ENCODE results near the gene SLIT1.
"Not testable (repeated sequence)": the region's sequence is repeated elsewhere in the genome, so short reads cannot be mapped to it uniquely, and the experiment has no call there.

SLIT1 gene

DNA sequence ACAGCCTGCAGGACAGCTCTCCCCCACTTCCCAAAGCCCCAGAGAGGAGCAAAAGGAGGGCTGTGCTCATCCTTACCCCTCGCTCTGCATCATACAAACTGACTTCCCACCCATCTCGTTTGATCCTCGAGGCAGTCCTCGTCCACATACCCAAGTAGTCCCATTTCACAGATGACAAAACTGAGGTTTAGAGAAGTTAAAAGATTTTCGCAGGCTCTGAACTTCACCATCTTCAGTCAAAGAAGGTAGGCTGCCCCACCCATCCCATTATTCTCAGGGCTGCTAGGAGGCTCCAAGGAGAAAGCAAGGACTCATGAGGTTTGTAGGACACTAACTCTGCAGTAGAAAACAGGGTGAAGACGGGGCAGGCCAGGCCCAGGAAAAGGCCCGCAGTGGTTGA lies 147.1 kb downstream of the SLIT1 start:
- DNase-seq, result no peak

DNA sequence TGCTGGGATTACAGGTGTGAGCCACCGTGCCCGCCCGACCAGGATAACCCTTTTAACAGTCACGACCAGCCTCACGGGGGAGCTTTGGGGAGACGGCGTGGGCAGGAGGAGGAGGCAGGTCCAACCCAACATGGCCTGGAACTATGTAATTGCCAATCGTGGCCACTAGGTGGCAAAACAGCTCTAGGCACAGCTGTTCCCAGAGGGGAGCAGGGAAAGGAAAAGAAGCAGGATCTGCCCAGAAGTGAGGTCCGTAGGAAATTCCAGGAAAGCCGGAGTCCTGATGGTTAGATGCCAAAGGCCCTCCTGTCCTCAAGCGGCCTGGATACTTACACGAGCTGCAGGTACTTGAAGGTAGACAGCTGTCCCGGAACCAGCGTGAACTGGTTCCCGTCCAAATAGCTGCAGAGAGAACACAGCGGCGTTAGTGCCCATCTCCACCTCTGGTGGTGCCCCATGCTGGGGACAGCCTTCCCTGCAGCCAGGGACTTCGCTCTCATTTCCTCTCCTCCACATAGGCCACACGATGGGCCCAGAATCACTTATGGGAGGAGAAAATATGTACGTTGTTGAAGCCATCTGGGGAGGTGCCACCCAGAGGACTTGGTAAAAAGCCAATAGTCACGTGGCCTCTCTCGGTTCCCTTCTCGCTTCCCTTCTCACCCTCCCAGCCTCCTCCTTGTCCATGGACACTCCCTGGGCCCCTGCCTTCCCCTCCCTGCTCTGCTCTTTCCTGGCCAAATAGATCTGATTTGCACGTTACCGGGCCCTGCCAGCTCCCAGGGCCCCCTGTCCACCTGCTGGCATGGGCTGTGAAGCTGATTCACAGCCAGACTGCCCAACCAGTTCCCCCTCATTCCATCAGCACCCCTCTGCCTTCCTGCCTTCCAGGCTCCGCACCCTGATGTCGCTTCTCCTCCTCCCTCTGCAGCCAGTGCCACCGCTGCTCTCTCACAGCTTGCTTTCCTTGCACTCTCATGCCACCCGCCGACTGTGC lies 148.1 kb downstream of the SLIT1 start:
- peak; percentile 63 for DNase-seq

- DNase-seq, result no peak
These were observed 150.6 kb downstream of the SLIT1 start for GRCh38 chr10:97034958-97035769.

DNA sequence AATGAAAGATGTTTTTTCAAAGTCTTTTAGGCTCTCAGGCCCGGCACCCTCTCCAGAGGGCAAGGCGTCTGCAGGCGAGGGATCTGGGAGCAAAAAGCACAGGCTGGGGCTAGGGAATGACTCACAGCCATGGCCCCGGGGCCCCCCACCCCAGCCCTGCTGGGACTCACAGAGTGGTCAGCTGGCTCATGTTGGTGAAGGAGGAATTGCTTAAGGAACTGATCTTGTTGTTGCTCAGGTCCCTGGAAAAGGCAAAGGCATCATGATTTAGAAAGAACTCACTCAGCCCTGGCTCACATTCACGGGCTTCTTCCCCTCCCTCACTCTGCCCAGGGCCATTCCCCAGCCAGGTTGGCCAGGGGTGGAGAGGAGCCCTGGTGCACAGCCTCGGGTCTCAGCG lies 151.5 kb downstream of the SLIT1 start:
- DNase-seq, result no peak

DNA sequence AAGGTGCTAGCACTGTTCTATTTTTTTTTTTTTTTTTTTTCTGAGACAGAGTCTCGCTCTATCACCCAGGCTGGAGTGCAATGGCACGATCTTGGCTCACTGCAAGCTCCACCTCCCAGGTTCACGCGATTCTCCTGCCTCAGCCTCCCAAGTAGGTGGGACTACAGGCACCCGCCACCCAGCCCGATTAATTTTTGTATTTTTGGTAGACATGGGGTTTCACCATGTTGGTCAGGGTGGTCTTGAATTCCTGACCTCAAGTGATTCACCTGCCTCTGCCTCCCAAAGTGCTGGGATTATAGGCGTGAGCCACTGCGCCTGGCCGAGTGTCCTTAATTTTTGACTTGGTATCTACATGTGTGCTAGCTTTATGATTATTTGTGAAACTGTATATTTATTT lies 151.9 kb downstream of the SLIT1 start:
- not testable (repeated sequence) for DNase-seq

- no peak for DNase-seq
These were observed 153.1 kb downstream of the SLIT1 start for GRCh38 chr10:97032624-97033023.

GRCh38 chr10:97031459-97031858 lies 154.3 kb downstream of the SLIT1 start:
- no peak for DNase-seq

DNA sequence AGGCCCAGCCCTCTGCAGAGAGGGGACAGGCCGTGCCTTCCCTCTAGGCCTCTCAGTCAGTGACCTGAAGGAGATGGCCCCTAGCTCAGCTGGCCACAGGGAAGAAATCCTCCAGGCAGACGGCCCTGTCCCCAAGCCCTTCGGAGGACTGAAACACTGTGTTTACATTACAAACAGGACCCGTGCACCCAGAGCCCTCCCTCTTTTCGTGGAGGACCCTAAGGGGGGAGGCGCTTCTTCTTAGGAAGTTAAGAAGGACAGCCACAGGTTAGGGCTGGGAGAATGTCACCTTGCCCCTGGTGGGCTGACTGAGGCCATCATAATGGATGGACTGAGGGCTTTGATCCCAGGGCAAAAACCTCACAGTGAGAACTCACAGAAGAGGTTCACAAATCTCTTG lies 154.9 kb downstream of the SLIT1 start:
- no peak for DNase-seq

- no peak for DNase-seq
These were observed 156.5 kb downstream of the SLIT1 start for GRCh38 chr10:97029271-97029670.

DNA sequence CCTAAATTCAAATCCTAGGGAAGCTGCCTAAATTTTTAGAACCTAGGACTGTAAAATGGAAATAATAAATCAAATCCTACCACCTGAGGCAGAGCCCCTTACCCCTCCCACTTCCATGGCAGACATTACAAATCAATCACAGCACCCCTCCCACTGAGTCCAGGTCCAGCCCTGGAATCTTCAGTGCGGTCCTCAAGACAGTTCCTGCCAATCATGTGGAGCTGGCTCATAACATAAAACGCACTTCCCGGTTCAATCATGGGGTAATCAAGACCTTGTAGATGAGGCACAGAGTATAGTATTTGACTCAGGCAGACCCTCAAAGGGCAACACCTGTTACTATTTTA lies 157.0 kb downstream of the SLIT1 start:
- DNase-seq, result no peak

DNA sequence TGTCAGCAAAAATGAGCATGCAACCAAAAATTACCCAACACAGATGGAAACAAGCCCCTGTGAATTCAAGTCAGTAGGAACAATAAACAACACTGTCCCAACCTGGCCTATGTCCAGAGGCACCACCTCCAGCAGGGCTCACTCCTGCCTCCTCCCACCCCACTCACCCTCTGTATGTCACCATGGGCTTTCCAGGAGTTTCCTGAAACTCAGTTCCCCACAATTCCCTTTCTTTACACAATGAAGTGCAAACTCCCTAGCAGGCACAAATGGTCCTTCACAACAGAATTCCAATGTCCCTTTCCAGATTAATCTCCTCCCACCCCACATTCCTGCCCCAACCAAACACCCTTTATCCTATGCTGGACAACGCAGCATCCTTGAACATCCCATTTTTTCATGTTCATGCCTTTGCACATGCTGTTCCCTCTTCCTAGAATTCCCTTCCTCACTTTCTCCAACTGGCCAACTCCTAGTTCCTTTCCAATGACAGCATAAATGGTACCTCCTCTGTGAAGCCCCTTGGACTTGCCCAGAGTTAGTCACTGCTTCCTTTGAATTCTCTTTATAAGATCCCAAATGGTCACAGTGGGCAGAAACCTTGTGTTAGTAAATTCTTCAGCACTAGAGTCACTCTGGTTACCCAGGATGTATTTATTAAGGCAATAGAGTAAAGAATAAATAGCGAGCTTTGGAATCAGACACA lies 157.5 kb downstream of the SLIT1 start:
- DNase-seq, result no peak

DNA sequence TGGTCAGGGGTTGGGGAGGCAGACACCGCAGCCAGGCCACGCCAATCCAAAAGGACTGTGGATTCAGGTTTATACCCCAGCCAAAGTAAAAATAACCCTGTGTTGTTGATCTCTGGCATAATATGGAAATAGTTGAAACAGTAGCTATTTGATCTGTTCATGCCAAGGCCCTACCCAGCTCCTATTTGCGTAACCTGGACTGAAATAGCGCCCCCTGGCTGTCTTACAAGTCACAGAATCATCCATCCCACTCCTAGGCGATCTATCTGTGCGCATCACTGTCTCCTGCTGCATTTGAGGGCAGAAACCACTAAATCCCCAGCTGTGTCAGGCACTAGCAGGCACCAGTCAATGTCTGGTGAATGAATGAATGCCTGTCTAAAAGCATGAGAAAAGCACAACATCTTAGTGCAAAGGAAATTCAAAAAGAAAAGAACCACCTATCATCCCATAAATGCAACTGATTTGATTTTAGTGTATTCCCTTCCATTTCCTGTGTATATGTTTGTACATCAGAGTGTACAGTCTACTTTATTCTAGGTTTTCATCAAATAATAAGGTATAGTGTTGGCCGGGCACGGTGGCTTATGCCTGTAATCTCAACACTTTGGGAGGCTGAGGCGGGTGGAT lies 160.0 kb downstream of the SLIT1 start:
- peak; percentile 7 for DNase-seq

DNA sequence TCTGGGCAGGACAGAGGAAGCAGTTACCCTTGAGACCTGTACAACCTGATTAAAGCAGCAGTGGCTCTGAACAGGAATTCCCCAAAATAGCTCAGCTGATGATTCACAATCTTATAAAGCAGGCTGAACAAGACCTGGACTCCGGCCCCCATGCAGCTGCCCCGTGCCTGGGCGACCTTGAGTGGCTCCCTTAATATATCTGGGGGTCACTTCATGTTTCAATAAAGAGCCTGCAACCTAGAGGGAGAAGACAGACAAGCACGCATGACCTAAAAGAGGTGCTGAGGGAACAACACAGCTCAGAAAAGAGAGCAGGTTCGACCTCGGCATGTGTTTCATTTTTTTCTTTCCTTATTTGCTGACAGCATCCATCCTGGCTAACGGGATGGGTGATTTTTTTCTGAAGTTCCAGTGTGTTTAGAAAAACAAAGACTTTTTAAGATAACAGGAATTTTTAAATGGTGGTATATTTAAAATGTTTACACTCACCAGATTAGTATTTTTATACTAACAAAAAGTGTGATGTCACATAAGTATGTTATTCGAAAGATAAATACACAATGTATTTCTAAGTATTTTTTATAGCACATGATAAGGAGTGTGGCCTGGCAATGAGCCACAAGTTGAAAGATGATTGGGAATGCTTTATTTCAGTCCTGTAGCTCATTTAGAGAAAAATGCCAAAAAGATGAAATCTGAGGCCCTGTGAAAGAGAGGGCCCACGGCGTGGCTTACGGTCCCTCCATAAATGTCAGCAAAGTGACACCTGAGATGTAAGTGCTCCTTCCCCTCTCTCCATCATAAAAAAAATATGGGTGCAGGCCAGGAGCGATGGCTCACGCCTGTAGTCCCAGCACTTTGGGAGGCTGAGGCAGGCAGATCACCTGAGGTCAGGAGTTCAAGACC lies 161.3 kb downstream of the SLIT1 start:
- DNase-seq, result no peak

DNA sequence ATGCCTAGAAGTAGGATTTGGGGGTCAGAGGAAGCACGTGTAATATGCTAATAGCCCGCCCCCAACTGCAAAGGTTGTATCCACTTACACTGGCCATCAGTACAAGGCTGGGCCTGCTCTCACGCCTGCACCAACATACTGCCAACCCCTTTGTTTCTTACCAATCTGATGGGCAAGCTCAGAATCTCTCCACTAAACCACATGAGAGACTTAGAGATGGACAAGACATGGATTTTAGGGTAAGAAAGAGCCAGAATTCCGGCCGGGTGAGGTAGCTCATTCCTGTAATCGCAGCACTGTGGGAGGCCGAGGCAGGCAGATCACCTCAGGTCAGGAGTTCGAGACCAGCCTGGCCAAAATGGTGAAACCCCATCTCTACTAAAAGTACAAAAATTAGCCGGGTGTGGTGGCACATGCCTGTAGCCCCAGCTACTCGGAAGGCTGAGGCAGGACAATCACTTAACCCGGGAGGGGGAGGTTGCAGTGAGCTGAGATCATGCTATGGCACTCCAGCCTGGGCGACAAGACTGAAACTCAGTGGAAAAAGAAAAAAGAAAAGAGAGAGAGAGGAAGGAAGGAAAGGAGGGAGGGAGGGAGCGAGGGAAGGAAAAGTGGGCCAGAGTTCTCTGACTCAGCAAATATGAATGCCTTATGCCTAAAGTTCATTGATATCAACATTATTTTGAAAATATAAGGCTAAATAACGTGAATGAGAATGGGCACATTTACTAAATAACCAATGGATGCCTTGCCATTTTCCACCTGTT lies 162.2 kb downstream of the SLIT1 start:
- no peak for DNase-seq

DNA sequence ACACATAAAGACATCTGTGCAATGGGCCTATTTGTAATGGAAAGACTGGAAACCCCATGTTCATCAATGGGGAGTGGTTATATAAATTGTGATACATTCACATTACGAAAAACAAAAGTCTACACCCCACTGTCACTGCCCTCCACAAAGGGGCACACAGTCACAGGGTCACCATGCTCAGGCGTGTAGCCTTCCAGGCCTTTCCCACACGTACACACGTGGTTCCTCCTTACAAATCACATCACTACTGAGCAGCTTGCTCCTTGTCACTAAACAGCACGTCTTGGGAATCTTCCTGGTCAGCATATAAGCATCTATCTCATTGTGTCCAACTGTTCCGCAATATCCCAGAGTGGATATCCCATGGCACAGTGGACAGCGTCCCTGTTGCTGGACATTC lies 163.1 kb downstream of the SLIT1 start:
- DNase-seq, result no peak

- no peak for DNase-seq
These were observed 165.0 kb downstream of the SLIT1 start for GRCh38 chr10:97020452-97021400.

DNA sequence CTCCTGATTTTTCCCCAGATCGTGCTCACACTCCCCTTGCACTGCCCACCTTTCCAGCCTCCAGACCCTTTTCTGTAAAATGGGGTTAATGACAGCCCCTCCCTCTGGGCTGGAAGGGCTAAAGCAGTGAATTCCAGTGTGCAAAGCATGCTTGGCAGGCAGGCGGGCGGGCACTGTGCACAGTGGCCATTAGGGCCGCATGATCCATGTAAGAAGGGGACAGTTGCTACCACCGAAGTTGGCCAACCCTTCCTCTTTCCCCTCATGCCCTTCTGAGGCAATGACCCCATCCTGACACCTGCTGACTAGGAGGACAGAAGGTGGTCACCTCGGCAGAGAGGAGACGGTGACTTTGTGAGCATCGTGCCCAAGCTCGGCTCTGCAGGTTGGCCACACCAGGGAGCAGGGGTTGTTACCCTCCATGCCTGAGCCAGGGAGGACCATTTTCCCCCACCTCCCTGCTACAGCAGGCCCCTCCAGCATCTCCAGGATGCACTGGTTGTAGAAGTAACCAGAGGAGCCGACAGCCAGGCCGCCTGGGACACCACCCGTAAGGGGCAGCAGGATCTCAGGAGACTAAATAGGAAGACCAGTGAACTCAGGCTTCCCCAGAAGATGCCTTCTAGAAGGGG lies 166.4 kb downstream of the SLIT1 start:
- no peak for DNase-seq

DNA sequence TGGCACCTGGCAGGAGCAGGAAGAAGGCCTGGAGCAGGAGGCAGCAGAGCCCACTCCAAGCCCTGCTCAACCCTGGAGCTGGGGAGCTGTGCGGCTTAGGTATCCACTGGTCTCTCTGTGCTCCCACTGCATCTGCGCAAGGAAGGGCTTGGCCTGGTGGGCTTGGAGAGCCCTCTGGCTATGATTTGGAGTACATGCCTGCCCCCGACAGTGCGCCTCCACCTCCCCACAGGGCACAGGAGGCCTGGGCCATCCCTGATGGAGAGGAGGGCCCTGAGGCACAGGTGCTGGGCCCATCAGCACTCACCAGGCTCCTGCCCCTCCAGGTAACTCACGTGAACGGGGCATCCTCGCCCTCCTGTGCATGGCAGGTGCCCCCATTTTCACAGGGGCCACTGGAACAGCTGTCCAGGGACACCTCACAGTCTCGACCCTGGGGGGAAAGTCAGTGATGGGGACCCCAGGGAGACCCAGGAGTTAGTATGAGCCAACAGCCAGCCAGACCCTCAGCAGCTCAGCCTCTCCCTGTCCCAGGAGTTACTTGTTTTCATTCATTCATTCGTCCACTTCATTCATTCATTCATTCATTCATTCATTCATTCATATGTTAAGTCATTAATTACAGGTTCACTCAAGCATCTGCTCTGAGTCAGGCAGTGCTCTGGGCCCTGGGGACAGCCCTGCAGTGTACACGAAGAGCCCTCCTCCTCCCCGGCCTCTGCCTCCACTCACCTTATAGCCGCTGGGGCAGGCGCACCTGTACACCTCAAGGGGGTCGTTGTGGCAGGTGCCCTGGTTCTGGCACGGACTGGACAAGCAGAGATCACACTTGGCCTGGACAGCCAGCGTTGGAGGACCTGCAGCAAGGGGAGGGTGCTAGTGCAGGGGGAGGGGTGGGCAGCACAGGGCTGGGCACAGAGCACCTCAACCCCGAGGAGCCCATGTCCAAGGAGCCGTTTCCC lies 167.2 kb downstream of the SLIT1 start:
- DNase-seq, result no peak
